GM20000 (cell line): ENCODE data around the gene NOP10.
"Not testable (repeated sequence)": the region's sequence is repeated elsewhere in the genome, so short reads cannot be mapped to it uniquely, and the experiment has no call there.

Experiments
- DNase-seq: peaks from one replicate; pipeline ENCODE4 v3.0.0; 2012; ENCODE audit warnings: low spot score
- CTCF ChIP-seq: IDR thresholded peaks from 2 replicates; pipeline ENCODE4 v1.5.1; 2012; ENCODE audit warnings: mild to moderate bottlenecking, control low read depth; ENCODE audit errors: extremely low read depth, missing control alignments

NOP10 gene

GRCh38 chr15:34342737-34343575, at the start of gene NOP10, which contains the start of gene NUTM1:
Gene NOP10 (minus strand): TSS chr15:34343136. CDS start chr15:34343073, 63 bp downstream.
Gene NUTM1 (plus strand): TSS chr15:34343315. CDS start chr15:34343697, 382 bp downstream.
- TF ChIP-seq CTCF: peak; percentile 84
- peak; percentile 82 for DNase-seq

- not testable (repeated sequence) for DNase-seq
Measured at GRCh38 chr15:34389594-34390086, 46.7 kb upstream of the NOP10 start.

GRCh38 chr15:34381829-34382521, 39.0 kb upstream of the NOP10 start:
- not testable (repeated sequence) for DNase-seq

- not testable (repeated sequence) for DNase-seq
Measured at GRCh38 chr15:34380491-34380890, 37.6 kb upstream of the NOP10 start.

- no peak for DNase-seq
- TF ChIP-seq CTCF: no peak
Measured at GRCh38 chr15:34376856-34377255, 33.9 kb upstream of the NOP10 start.

- DNase-seq: not testable (repeated sequence)
Measured at GRCh38 chr15:34375541-34375940, 32.6 kb upstream of the NOP10 start.

- no peak for DNase-seq
Measured at GRCh38 chr15:34374816-34375215, 31.9 kb upstream of the NOP10 start.

GRCh38 chr15:34373951-34374350, 31.0 kb upstream of the NOP10 start:
- no peak for TF ChIP-seq CTCF
- no peak for DNase-seq

More at GRCh38 chr15:34374816-34375215, 31.9 kb upstream of the NOP10 start:
- no peak for TF ChIP-seq CTCF

GRCh38 chr15:34370643-34371042, 27.7 kb upstream of the NOP10 start:
- no peak for DNase-seq
- no peak for TF ChIP-seq CTCF
